HUES6 (cell line): ENCODE measurements around the gene NGLY1.

Experiments
- H3K27ac ChIP-seq: 2 replicates; pipeline ENCODE4 v1.7.0; 2013; ENCODE audit warnings: low read depth, mild to moderate bottlenecking, low read length, inconsistent platforms
- H3K27me3 ChIP-seq: 2 replicates; pipeline ENCODE4 v1.6.1; 2013; ENCODE audit warnings: low read length; ENCODE audit not compliant: control insufficient read depth, insufficient read depth
- H3K36me3 ChIP-seq: 2 replicates; pipeline ENCODE4 v1.6.1; 2013; ENCODE audit warnings: low read length; ENCODE audit not compliant: control insufficient read depth, insufficient read depth
- H3K4me1 ChIP-seq: 2 replicates; pipeline ENCODE4 v1.6.1; 2013; ENCODE audit warnings: low read length; ENCODE audit not compliant: control insufficient read depth, insufficient read depth
- H3K4me3 ChIP-seq: 2 replicates; pipeline ENCODE4 v1.5.1; 2013; ENCODE audit warnings: low read depth, low read length
- H3K9ac ChIP-seq: one replicate; pipeline ENCODE4 v1.6.1; 2013; ENCODE audit warnings: mild to moderate bottlenecking, low read length
- H3K9me3 ChIP-seq: 2 replicates; pipeline ENCODE4 v1.6.1; 2013; ENCODE audit warnings: low read depth, low read length; ENCODE audit not compliant: control insufficient read depth, insufficient read depth

The NGLY1 gene

GRCh38 chr3:25817107-25817506, 33.9 kb upstream of the NGLY1 start:
- H3K4me1 ChIP-seq, result peaks cover 10% of the 10 kb centered on the region
- H3K36me3 ChIP-seq, result no peaks in the 10 kb centered on the region
- peaks cover 3% of the 10 kb centered on the region; the same call in 1 of the 2 replicates for H3K9me3 ChIP-seq
- H3K27me3 ChIP-seq, result no peaks in the 10 kb centered on the region
- no peak overlapping the region for H3K27ac ChIP-seq
- H3K4me3 ChIP-seq, result no peak overlapping the region
- H3K9ac ChIP-seq, result no peak overlapping the region

GRCh38 chr3:25812644-25813043, 29.4 kb upstream of the NGLY1 start:
- Histone ChIP-seq H3K4me3 (no peak overlapping the region), H3K9ac (no peak overlapping the region), H3K27me3 (no peaks in the 10 kb centered on the region), H3K27ac (no peak overlapping the region), H3K9me3 (peaks cover 3% of the 10 kb centered on the region; the same call in 1 of the 2 replicates), H3K36me3 (no peaks in the 10 kb centered on the region), H3K4me1 (no peaks in the 10 kb centered on the region)

- H3K4me3 ChIP-seq, result no peak overlapping the region
- no peaks in the 10 kb centered on the region for H3K4me1 ChIP-seq
- no peaks in the 10 kb centered on the region for H3K9me3 ChIP-seq
- H3K36me3 ChIP-seq, result no peaks in the 10 kb centered on the region
- no peak overlapping the region for H3K27ac ChIP-seq
- H3K9ac ChIP-seq, result no peak overlapping the region
- H3K27me3 ChIP-seq, result no peaks in the 10 kb centered on the region
Measured at GRCh38 chr3:25804676-25805075, 21.4 kb upstream of the NGLY1 start.

- H3K27ac ChIP-seq, result no peak overlapping the region
- no peaks in the 10 kb centered on the region for H3K27me3 ChIP-seq
- no peaks in the 10 kb centered on the region for H3K4me1 ChIP-seq
- H3K9me3 ChIP-seq, result no peaks in the 10 kb centered on the region
- H3K36me3 ChIP-seq, result no peaks in the 10 kb centered on the region
- H3K9ac ChIP-seq, result no peak overlapping the region
- no peak overlapping the region for H3K4me3 ChIP-seq
Measured at GRCh38 chr3:25803833-25804232, 20.6 kb upstream of the NGLY1 start.

DNA sequence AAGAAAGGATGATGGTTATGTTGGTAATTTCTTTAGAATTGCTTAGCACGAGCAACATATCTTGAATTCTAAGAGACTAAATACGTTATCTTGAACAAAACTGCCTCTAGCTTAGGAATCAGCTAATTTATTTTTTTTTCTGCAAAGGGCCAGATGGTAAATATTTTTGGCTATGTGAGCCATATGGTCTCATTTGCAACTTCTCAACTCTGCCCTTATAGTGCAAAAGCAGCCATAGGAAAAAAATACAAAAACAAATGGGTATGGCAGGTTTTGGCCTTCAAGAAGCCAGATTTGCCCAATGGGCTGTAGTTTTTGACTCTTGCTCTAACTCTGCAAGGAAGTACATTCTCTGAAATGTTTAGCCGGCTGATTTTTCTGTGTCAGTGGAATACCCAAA, 18.5 kb upstream of the NGLY1 start:
- Histone ChIP-seq H3K36me3 (no peaks in the 10 kb centered on the region), H3K4me1 (no peaks in the 10 kb centered on the region), H3K9me3 (no peaks in the 10 kb centered on the region), H3K9ac (no peak overlapping the region), H3K27me3 (no peaks in the 10 kb centered on the region), H3K27ac (no peak overlapping the region), H3K4me3 (no peak overlapping the region)

DNA sequence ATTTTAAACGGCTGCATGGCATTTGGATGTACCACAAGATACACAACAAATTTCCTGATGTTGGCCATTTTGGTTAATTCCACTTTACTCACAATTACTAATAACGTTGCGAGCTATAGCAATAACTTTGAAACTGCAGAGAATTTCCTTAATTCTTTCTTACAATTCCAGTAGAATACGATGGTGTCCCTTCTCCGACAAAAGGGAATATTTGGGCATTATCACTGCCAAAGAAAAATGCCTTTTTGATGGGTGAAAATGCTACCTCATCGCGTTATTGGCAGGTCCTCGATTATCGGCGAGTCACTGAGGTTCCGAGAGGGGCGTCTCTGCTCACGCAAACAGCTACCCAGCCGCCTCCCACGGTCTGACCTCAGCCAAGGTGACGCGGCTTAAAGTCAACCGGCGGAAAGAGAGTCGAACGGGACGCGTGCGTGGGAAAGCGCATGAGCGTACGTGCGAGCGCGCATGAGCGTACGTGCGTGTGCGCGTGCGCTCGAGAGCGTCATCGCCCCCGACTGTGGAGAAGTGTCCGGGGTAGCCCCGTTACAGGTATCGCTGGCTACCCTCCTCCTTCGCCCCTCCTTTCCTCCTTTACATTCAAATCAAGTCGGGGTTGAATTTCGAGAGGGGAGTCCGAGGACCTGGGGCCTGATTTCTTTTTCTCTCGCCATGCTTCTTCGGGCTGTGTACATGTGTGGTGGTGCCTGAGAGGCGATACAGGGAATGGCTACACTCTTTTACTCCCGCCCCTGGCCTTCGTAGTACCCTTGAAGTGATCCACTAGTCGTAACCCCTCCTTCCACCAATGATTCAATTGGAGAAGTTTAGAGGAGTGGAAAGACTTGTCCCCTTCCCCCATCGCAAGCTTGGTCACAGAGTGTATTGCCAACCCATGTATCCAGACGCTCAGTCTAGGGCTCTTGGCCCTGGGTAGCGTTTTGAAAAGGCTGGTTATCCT, 6.6 kb upstream of the NGLY1 start, which contains the start of gene OXSM:
TSS of gene OXSM (plus strand) at position 495 of the 961 bp plus-strand sequence. CDS start 931 bp downstream, outside the sequence.
- Histone ChIP-seq H3K9ac (peak within 1 kb of the TSS; percentile 49), H3K27me3 (no peaks in the 10 kb centered on the region), H3K4me1 (peaks cover 16% of the 10 kb centered on the region; the same call in 1 of the 2 replicates), H3K9me3 (no peaks in the 10 kb centered on the region), H3K36me3 (no peaks in the 10 kb centered on the region), H3K27ac (no peak within 1 kb of the TSS), H3K4me3 (peak within 1 kb of the TSS; percentile 73)

DNA sequence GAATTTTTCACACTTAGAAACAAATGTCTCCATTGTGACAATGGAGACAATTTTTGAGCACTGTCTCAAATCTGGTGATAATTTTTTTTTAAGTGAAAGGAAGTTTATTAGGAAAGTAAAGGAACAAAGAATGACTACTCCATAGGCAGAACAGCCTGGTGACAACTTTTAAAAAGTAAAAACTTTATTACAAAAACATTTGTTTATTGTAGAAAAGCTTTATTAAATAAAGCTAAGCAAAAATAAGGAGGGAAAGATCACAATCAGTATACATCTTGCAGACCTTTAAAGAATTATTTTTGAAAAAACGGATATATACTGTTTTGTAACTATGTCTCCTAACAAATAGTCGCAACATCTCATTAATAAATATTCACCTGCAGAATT, 6.0 kb upstream of the NGLY1 start:
- Histone ChIP-seq H3K4me3 (peak overlapping the region; percentile 73), H3K4me1 (peaks cover 16% of the 10 kb centered on the region; the same call in 1 of the 2 replicates), H3K9ac (no peak overlapping the region), H3K36me3 (no peaks in the 10 kb centered on the region), H3K27ac (no peak overlapping the region), H3K9me3 (no peaks in the 10 kb centered on the region), H3K27me3 (no peaks in the 10 kb centered on the region; the same call in 1 of the 2 replicates)

GRCh38 chr3:25787689-25788088, 4.4 kb upstream of the NGLY1 start:
- H3K4me1 ChIP-seq, result peaks cover 15% of the 10 kb centered on the region; the same call in 1 of the 2 replicates
- H3K27ac ChIP-seq, result no peak overlapping the region

GRCh38 chr3:25785826-25786225, 2.6 kb upstream of the NGLY1 start:
- Histone ChIP-seq H3K27ac (no peak overlapping the region), H3K4me1 (peaks cover 19% of the 10 kb centered on the region), H3K36me3 (no peaks in the 10 kb centered on the region), H3K9ac (no peak overlapping the region), H3K27me3 (no peaks in the 10 kb centered on the region; the same call in 1 of the 2 replicates), H3K4me3 (no peak overlapping the region), H3K9me3 (no peaks in the 10 kb centered on the region)

More at GRCh38 chr3:25787689-25788088, 4.4 kb upstream of the NGLY1 start:
- no peaks in the 10 kb centered on the region; the same call in 1 of the 2 replicates for H3K27me3 ChIP-seq
- no peak overlapping the region for H3K9ac ChIP-seq
- no peaks in the 10 kb centered on the region for H3K36me3 ChIP-seq
- no peak overlapping the region for H3K4me3 ChIP-seq
- no peaks in the 10 kb centered on the region for H3K9me3 ChIP-seq

GRCh38 chr3:25784971-25785370, 1.7 kb upstream of the NGLY1 start:
- Histone ChIP-seq H3K36me3 (no peaks in the 10 kb centered on the region), H3K9ac (no peak overlapping the region), H3K4me1 (peaks cover 17% of the 10 kb centered on the region), H3K27me3 (no peaks in the 10 kb centered on the region; the same call in 1 of the 2 replicates), H3K9me3 (no peaks in the 10 kb centered on the region), H3K27ac (no peak overlapping the region), H3K4me3 (no peak overlapping the region)
